Fibroblast of pulmonary artery (primary cell): ENCODE measurements around the gene RAC3.
A peak's percentile ranks its signal among the peaks of the same experiment; 100 is the strongest.

Experiments
- DNase-seq: peaks from one replicate; pipeline ENCODE4 v3.0.0-alpha.2; 2010; ENCODE audit warnings: low read depth
- H3K4me3 ChIP-seq: replicated peaks from 2 replicates; pipeline ENCODE4 v1.5.1; 2011; ENCODE audit warnings: low read depth, mild to moderate bottlenecking, control low read depth, low read length, moderate library complexity
- CTCF ChIP-seq: IDR thresholded peaks from 2 replicates; pipeline ENCODE4 v1.5.1; 2011; ENCODE audit warnings: mild to moderate bottlenecking, control low read depth, low read length, inconsistent platforms; ENCODE audit errors: missing control alignments

Gene RAC3

GRCh38 chr17:82072827-82073226 lies 41.3 kb downstream of the RAC3 start:
- H3K4me3 ChIP-seq, result no peak overlapping the region
- no peak for TF ChIP-seq CTCF
- no peak for DNase-seq

- TF ChIP-seq CTCF, result no peak
- no peak overlapping the region for H3K4me3 ChIP-seq
- no peak for DNase-seq
These were observed 42.0 kb downstream of the RAC3 start for GRCh38 chr17:82073446-82073845.

- no peak for TF ChIP-seq CTCF
- H3K4me3 ChIP-seq, result no peak overlapping the region
- no peak for DNase-seq
These were observed 44.7 kb downstream of the RAC3 start for GRCh38 chr17:82076018-82076784.

- no peak for TF ChIP-seq CTCF
- no peak for DNase-seq
- no peak overlapping the region for H3K4me3 ChIP-seq
These were observed 45.5 kb downstream of the RAC3 start for GRCh38 chr17:82076785-82077591.

GRCh38 chr17:82077617-82078358 lies 46.3 kb downstream of the RAC3 start:
- TF ChIP-seq CTCF, result no peak
- DNase-seq, result peak; percentile 20
- H3K4me3 ChIP-seq, result no peak overlapping the region

GRCh38 chr17:82078433-82078832 lies 47.0 kb downstream of the RAC3 start:
- DNase-seq, result no peak
- no peak overlapping the region for H3K4me3 ChIP-seq
- TF ChIP-seq CTCF, result no peak
